Renal cortex interstitium (tissue), 11 donors: Measurements from ENCODE around the gene HSPA6. TPM values are rescaled to one million over a fixed set of nuclear protein-coding genes. Genes with fewer than 3 reads are reported as not detected.
"Not testable (repeated sequence)": the region's sequence is repeated elsewhere in the genome, so short reads cannot be mapped to it uniquely, and the experiment has no call there.

Experiments used
- DNase-seq, 11 donors: peaks; one replicate each; pipeline ENCODE4 v3.0.0-alpha.2; 2013; ENCODE audit warnings: low read depth in 9 of 11, low spot score in 4 of 11; ENCODE audit errors: extremely low read depth in 1 of 11
- polyA plus RNA-seq, 3 donors: library from polyadenylated mRNA; unstranded; fragments of 120-200 nt; gene quantifications; one replicate each; pipeline ENCODE4 v1.2.1, GENCODE V29; 2013; ENCODE audit not compliant: insufficient read length in 3 of 3

Gene HSPA6
- polyA plus RNA-seq, 3 donors, result 0.20 to 1.3 (median 0.33) TPM

DNA sequence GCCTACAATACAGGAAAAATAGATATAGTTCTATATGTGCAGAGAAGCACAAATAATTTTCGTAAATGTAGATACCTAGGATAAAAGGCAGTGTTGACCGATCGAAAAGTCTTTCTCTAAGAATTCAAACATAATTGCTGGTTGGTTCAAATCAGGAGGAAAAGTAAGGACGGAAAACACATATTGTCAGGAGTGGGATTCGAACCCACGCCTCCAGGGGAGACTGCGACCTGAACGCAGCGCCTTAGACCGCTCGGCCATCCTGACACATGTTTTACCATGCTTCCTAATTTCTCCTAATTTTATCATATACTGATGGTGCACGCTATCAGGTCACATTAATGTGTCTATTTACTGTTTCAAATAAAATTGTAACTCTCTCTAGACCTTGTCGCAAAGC is 5.8 kb downstream of the HSPA6 start:
- peak in 1 of 11 donors; percentile 42 for DNase-seq

DNA sequence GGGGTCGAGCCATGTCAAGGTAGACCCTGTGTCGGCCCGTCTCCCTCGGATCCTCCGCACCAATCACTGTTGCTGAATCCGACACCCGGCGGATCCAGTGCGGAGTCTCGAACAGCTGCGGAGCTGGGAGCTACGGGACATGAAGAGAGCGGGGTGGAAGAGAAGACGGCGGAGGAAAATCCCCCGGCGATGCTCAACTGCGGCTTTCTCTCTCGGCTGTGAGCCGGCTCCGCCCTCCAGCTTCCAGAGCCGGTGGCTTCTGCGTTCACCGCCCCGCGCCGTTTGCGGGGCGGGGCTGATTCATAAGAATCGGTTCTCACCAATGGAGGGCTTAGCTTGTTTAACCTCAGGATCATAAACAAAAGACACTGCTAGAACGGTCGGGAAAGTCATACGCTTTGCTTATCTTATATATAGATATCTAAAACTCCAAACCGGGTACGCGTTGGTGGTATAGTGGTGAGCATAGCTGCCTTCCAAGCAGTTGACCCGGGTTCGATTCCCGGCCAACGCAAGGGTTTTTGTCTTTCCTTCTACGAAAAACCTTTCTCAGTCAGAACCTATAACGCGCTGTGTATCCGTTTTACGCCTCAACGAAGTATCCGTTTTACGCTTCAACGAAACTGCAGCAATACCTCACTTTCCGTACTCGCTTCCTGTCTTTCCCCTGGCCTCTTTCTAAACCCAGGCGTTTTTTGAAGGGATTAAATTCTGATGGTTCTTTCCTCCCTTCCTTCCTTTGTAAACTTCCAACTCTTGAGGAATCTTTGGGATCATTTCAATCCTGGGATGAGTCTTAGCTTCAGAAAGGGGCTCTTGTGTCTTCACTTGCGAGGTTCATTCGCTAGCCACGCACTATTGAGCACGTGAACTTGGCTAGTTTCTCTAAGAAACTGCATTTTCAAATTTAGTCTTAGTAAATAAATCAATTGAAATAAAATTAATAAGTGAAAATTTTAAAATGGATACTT is 6.6 kb downstream of the HSPA6 start:
- peak in 10 of 11 donors; percentile 70 to 85 (median 74) for DNase-seq

DNA sequence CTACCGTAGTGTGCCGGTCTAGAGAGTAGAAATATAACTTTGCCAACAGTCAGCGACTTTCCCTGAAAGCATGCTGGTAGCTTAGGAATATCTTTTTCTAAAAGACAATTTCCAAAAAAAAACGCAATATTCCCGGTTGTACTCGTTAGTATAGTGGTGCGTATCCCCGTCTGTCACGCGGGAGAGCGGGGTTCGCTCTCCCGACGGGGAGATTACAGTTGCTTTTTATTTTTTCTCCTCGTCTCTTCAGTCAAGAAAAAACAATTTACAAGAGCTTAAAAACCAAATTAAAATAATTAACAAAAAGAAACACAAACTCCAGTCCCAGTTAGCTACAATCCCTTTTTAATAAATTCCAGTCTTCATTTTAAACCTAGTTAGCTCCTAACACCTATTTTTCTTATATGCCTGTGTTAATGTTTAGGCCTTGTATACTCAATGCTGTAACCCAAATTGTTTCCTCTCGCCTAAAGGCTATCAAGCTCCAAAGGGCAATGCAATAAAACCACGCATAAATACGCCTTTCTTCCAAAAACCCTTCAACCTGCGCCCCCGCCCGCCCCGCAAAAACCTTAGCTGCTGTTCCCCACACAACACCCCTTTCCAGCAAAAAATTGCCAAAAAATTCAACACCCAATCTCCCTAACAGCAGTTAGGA is 7.8 kb downstream of the HSPA6 start:
- DNase-seq, result no peak

DNA sequence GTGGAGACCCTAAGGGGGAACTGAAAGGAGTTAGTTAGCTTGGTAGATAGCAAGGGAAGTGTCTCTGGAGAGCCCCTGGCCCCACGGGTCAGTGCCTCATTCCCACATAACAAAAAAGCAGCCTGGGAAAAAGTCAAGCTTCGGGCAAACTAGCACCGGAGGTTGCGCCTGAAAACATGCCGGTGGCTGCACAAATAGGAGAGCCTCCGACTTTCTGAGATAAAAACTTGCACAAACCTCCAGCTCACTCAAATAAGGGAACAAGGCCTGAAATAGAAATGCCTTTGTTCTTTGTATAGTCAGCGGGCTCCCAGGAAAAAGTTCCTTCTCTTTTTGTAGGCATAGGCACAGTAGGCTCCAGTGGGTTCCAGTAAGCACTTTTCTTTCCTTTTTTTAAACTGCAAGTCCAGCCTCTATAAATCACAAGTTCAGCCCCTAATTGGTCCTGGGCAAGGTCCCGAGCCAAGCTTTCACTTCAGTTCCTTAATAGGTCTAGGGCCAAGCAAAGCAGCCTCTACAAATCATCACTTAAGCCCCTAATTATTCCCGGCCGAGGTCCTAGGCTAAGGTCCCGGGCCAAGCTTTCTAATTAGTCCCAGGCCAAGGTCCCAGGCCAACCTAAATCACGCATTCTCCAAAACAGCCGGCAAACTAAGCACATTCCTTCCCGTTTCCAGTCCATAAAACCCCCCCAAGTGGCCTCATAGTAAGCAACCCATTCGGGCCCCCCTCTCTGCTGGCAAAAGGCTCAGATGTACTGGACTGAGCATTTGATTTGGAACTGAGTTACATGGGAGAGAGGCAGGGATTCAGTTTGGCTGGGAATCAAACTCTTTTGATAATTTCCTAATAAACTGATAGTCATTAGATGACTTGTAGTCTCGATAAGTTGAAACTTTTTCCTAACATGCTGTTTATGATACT is 8.6 kb downstream of the HSPA6 start:
- DNase-seq, result peak in 5 of 11 donors; percentile 50 to 77 (median 72)

DNA sequence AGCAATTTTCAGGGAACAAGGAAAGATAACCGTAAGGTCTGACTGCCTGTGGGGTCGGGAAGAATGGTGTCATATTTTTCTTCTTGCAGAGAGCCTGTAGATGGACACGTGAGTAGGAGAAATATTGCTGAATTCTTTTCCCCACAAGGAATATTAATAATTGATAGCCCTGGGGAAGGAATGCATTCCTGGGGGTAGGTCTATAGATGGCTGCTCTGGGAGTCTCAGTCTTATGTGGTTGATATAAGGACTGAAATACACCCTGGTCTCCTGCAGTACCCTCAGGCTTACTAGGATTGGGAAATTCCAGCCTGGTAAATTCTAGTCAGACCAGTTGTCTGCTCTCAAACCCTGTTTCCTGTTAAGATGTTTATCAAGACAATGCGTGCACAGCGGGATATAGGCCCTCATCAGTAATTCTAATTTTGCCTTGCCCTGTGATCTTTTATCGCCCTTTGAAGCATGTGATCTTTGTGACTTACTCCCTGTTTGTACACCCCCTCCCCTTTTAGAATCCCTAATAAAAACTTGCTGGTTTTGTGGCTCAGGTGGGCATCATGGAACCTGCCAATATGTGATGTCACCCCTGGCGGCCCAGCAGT is 12.8 kb downstream of the HSPA6 start:
- not testable (repeated sequence) for DNase-seq

DNA sequence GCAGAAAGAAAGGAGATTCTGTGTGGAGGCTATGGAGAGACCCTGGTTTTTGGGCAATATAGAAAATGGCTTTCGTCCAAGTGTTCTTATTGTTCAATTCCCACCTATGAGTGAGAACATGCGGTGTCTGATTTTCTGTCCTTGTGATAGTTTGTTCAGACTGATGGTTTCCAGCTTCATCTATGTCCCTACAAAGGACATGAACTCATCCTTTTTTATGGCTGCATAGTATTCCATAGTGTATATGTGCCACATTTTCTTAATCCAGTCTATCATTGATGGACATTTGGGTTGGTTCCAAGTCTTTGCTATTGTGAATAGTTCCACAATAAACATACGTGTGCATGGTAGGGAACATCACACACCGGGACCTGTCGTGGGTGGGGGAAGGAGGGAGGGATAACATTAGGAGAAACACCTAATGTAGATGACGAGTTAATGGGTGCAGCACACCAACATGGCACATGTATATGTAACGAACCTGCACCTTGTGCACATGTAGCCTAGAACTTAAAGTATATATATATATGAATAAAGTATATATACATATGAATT is 14.7 kb downstream of the HSPA6 start:
- DNase-seq, result not testable (repeated sequence)

DNA sequence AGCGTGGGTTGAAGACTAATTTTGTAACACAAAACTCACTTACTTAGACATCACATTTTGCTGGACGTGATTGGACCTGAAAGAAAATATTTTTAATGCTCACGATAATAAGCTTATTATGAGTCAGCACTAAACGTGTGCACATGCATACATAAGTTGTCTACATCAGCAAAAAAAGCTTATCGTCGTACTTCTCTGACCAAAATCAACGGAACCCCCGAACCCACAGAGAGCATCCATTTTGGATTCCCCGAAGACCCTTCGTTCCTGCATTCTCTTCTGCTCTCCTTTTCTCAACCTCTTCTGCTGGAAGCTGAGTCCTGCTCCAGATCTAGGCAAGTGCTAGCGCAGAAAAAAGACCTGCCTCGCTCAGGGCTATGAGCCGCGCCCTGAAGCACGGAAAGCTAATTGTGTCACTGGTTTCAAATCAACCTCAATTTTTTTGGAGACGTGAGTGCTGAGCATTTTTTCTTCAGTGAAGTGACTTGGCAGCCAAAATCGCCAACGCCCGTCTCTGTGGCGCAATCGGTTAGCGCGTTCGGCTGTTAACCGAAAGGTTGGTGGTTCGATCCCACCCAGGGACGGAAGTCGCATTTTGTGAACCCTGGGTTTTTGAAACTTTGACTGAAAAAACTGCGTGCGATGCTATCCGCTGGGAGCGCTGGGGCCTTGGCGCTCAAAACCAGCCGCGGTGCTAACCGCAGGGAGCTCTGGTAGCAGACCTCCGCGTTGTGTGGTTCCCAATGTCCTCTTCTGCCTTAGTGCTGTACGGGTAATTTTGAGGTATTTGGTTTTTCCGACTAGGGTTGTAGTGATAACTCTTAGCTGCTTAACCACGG is 15.6 kb downstream of the HSPA6 start:
- DNase-seq, result peak in 2 of 11 donors; percentile 38 to 46

DNA sequence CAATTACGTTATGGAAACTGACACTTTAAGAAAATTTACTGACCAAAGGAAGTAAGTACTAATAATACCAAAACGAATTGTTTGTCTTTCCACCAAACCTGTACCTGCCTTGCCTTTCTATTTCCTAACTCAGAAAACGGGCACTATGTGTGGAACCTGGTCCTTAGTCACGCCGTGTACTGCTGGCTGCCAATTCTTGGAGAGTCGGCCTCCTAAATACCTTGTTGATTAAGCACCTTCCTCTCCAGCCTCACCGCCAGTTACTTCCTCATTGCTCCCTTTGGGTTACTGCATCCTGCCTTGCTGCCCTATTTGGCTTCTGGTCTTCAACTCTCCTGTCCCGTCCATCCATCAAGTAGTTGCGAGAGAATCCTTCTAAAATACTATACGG is 16.2 kb downstream of the HSPA6 start:
- not testable (repeated sequence) for DNase-seq

DNA sequence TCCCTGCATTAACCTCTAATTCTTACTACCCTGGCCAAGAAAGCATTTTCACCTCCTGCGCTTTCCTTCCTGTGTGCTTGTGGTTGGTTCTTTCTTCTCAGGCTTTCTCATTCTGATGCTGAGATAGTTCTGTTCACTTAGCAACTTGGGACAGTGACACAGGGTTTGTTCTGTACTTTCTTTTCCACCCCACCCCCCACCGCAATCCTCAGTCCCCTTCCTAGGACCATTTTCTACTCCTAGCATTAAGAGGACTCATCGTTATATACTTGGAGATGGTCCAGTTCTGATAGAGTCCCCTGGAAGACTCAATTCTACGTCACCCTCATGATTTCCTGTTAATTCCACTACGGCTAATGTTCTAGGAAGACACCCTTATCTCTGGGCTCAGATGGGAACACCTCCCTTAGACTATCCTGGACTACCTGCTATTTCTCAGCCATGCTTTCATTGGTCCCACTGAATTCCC is 17.8 kb downstream of the HSPA6 start:
- DNase-seq, result not testable (repeated sequence)

DNA sequence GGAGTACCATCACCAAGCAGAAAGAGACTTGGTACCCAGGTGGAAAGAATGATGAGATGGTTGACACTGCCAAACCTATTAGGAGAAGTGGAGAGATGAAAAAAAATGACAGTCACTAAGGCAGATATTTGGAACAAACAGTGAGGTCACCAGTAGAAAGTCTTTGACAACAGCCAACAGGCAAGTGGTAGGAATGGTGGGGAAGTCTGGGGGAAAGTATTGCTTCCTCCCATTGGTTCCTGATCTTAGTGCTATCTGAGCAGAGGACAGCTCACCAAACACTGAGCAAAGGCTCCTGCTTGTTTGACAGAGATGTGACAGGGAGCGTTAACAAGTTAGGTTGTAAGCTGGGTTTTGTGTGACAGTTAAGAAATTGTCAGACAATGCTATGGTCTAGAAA is 18.8 kb downstream of the HSPA6 start:
- DNase-seq, result not testable (repeated sequence)

DNA sequence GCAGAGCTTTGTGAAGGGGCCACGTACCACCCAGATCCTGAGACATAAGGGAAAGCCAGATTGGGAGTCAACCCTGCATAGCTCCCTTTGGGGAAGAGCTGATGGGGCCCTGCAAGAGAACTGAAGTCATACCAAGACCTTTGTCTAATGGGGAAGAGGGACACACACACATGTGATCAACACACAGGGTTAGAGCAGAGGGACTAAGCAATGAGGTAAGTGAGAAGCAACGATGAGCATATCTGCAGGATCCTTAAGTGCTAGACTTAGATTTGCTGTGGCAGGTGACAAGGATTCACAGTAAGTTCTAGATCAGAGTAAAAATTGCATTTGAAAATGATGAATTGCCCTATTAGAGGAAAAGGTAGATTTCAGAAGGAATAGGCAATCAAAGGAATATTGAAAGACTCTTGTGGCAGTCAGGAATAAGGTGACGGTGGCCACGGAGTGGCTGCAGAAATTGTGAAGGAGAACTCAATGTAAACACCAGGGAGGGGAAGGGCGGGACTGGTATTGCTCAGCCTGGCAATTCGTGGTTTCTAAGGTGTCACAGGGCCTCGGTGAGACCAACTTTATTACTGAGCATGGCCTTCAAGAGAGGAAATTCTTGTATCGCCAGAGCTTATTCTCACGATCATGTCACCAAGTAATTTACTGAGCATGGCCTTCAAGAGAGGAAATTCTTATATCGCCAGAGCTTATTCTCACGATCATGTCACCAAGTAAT is 20.8 kb downstream of the HSPA6 start:
- DNase-seq, result not testable (repeated sequence)

DNA sequence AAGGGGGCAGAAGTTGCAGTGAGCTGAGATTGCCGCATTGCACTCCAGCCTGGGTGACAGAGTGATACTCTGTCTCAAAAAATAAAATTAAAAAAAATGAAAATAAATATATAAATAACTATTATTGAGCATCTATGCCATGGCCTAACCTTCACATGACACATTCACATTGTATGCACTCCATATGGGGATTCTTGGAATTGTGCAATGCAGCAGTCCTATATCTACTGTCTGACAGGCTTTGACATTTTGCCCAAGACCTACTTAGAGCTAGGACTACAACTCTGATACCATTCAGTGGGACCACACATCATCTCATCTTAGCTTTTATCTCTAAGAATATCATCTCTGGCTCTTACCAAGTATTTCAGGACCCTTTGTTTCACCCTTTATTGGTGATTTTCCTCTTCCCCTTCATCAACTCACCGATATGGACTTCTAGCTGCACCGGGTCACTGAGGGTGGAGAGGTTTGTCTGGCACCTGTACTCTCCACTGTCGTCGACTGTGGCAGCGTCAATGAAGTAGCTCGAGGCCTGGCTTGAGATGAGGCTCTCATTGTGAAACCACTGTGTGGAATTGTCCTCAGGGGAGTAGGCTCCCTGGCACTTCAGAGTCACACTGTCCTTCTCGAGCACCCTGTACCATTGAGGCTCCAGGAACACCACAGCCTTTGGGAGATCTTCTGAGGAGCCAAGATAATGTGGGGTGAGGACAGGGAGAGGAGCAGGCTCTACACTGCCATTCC is 23.8 kb downstream of the HSPA6 start:
- DNase-seq, result not testable (repeated sequence)

DNA sequence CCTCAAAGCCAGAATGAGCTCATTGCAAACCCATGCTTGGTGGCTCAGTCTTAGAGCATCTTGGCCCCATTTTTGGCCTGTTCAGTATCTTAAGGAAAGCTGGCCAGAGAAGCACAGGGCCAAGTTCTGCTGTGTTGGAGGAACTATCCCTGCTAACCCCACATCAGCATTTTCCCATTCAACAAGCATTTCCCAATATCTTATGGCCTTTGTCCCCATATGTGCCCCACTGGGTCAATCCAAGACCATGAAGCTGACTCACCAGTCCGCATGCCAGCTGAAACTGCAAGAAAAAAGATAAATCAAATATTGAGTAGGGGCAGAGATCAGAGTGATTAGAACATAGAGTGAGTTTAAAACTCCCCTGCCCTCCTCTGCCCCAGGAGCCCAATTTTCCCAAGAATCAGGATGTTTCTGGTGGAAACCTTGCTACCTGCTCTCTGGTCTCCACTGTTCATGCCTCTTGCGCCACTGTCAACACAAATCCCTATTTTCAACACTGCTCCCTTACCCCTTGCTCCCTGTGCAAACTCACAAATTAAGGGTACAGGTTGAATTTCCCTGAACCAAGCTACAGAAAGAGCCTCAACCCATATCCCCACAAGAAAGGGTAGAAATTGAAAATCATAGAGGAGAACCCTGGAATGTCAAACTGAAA is 24.5 kb downstream of the HSPA6 start:
- not testable (repeated sequence) for DNase-seq

DNA sequence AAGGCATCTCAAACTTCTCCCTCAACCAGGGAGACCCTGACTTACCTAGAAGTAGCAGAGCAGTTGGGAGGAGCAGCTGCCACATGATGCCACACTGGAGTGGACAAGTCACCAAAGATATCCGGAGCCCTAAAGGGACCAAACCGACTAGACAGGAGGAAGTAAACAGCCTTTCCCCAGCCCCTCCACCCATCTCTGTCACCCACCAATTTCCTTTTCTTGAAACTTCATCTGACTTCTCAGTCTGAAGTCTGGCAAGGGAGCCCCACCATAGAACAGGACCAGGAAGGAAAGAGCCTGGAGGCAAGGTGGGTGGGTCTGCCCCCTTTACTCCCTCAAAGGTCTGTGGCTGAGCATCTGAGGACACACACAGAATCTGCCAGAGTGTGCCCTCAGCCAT is 25.3 kb downstream of the HSPA6 start, which contains the start of gene FCGR3A:
Gene FCGR3A, minus strand, starts transcription at position 167 of the 400 bp plus-strand sequence. Its CDS starts 82 bp downstream, at position 85.
- DNase-seq, result no peak

DNA sequence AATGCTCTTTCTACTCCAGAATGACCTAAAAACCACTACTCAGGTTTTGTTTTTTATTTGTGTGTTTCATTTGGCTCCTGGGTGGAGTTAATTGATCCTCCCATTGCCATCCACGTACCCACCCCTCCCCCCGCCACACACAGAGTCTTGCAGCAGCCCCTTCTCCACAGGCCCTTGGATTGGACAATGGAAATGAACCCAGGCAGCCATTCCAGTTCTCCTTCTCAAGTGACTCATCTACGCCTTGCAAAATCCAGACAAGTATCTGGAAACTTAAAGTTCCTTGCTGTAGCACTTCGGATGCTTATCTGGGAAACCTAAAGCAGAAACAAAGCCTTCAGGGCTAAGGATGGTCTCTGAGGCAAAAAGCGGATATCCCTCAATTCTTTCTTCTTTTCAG is 26.6 kb downstream of the HSPA6 start:
- not testable (repeated sequence) for DNase-seq
